Measurements from ENCODE around the gene PLEKHN1.

PLEKHN1 gene, protein sequence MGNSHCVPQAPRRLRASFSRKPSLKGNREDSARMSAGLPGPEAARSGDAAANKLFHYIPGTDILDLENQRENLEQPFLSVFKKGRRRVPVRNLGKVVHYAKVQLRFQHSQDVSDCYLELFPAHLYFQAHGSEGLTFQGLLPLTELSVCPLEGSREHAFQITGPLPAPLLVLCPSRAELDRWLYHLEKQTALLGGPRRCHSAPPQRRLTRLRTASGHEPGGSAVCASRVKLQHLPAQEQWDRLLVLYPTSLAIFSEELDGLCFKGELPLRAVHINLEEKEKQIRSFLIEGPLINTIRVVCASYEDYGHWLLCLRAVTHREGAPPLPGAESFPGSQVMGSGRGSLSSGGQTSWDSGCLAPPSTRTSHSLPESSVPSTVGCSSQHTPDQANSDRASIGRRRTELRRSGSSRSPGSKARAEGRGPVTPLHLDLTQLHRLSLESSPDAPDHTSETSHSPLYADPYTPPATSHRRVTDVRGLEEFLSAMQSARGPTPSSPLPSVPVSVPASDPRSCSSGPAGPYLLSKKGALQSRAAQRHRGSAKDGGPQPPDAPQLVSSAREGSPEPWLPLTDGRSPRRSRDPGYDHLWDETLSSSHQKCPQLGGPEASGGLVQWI

DNA sequence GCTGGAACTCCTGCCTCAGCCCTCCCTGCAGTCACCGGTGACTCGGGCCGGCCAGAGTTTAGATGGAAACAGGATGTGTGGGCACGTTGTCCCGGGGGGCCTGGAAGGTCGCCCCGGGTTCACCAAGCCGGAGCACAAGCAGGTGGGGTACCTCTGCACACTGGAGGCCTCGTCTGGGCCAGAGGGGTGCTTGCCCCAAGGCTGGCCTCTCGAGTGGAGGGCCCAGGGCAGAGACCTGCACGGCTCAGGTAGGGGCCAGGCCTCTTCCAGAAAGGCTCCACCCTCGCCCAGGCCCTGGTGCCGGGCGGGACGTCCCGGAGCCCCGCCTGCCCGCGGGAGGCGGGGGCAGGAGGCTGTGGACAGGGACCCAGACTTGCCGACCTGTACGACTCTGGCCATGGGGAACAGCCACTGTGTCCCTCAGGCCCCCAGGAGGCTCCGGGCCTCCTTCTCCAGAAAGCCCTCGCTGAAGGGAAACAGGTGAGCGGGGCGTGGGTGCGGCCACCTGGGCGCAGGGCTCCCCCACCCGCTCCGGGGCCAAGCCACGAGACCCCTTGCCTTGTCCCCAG lies at the start of gene PLEKHN1:
Gene PLEKHN1, plus strand, starts transcription at position 348 of the 569 bp plus-strand sequence. Its CDS starts 50 bp downstream, at position 398.
- DNase-seq (ENCODE audit: low read depth, low spot score) = no peak

GRCh38 chr1:917076-917459 lies 49.2 kb upstream of the PLEKHN1 start:
- no peak for DNase-seq (ENCODE audit: low read depth, low spot score)

DNA sequence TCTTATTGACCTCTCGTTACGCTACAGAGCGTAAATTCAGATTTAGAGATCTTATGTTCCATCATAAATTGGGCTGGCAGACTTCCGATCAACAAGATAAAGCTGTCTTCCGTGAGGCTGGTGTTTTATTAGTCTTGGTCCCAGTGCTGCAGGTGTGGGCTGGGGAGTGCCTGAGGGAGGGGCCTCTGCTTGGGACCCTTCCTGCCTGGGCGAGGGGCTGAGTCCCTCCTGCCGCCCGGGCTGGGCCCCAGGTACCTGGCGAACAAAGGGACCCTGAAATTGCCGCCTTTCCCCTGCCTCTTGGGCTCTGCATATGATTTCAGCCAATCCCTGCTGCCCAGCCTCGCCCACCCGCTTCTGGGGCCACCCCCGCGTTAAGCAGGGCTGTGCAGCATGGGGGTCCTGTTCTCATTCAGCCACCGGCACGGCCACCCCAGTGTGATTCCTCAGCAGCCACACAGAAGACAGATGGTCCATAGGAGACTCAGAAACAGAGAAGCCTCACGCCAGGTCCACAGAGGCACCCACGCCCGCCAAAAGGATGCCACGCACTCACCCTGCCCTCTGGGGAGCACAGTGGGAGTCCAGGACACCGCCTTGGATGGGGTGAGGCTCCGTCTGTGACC lies 48.7 kb upstream of the PLEKHN1 start:
- DNase-seq (ENCODE audit: low read depth, low spot score) = no peak

DNA sequence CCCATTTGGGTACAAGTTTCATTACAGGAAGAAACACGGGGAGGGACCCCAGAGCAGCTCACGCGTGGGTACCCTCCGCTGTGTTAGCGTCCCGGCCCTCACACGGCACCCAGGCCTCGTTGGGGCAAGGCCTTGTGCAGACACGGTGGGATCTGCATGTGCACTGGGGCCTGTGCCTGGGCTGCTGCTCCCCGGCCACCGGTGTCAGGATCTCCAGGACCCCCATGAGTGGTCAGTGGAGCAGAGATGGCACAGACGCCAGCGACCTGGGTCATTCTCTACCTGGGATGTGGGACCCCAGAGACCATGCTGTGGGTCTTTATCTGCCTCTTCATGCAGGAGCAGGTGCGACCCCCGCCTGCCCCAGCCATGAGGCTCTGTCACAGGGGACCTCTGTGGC lies 47.9 kb upstream of the PLEKHN1 start:
- DNase-seq (ENCODE audit: low read depth, low spot score) = no peak

DNA sequence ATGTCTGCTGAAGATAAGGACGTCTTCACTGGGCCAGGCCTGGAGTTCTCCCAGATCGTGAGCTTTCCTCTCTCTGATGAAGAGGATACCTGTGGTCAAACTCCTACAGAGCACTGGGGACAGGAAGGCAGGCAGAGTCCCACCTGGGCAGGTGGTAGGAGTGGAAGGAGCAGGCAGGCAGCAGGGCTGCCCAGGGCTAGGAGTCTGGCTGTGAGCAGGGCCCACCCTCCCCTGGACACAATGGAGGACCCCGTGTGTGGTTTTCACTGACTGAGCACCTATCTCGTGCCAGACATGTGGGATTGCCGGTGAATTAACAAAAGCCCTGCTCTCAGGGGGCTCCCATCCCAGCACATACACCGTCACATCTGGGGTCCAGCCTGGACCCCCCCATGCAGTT lies 47.4 kb upstream of the PLEKHN1 start:
- DNase-seq (ENCODE audit: low read depth, low spot score) = no peak

GRCh38 chr1:919271-919872 lies 46.9 kb upstream of the PLEKHN1 start:
- DNase-seq (ENCODE audit: low read depth, low spot score) = no peak

DNA sequence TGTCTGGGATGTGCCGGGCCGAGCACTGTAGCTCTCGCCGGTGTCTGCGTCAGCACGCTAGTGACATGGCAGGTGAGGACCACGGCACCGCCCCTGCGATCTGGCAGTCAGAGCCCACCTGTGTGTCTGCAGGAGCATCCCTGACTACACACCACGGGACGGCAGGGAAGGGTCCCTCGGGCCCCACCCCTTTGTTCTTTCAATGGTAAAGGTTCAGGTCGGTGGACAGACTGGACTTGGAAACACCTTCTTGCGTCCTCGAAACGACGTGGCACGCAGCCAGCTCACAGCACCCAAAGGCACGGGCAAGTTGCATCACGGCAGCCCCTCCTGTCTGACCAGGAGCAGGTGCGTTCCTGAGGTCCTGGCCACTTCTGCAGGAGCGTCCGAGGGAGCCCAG lies 46.3 kb upstream of the PLEKHN1 start:
- DNase-seq (ENCODE audit: low read depth, low spot score) = no peak

GRCh38 chr1:920521-920920 lies 45.8 kb upstream of the PLEKHN1 start:
- DNase-seq (ENCODE audit: low read depth, low spot score) = no peak

- no peak for DNase-seq (ENCODE audit: low read depth, low spot score)
These were observed 45.1 kb upstream of the PLEKHN1 start for GRCh38 chr1:921011-921837.

- DNase-seq (ENCODE audit: low read depth, low spot score) = no peak
These were observed 42.9 kb upstream of the PLEKHN1 start, which contains the start of gene SAMD11 for GRCh38 chr1:923131-923990. TSS of gene SAMD11 (plus strand) at chr1:923923. CDS start at chr1:924432, 509 bp downstream.

- DNase-seq (ENCODE audit: low read depth, low spot score) = no peak
These were observed 42.2 kb upstream of the PLEKHN1 start for GRCh38 chr1:923991-924655.

DNA sequence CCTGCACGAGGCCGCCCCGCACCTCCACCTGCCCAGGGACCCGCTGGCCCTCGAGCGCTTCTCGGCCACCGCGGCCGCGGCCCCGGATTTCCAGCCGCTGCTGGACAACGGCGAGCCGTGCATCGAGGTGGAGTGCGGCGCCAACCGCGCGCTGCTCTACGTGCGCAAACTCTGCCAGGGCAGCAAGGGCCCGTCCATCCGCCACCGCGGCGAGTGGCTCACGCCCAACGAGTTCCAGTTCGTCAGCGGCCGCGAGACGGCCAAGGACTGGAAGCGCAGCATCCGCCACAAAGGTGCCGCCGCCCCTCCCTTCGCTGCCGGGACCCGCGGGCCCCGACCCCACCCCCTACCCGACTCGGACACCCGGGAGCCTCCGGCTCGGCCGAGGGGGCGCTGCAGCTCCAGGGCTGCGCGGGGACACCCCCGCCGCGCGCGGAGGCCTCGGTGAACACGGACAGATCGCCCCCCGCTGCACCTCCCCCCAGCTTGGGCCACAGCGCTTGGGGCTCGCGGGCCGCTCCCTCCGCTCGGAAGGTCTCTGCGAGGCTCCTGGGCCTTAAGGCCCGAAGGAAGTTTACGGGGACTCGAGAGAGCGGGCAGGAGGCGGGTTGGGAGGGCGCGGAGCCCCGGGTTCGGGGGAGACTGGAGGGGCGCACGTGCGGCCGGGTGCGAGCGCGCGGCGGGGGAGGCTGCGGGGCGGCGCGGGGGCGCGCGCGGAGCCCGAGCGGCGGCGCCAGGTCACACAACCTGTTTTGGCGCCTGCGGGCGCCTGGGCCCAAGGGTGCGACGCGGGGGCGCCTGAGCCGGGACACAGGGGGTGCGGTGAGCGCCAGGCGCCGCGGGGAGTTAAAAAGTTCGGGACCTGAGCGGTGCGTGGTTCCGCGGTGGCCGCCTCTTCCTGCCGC lies 41.4 kb upstream of the PLEKHN1 start:
- DNase-seq (ENCODE audit: low read depth, low spot score) = no peak

DNA sequence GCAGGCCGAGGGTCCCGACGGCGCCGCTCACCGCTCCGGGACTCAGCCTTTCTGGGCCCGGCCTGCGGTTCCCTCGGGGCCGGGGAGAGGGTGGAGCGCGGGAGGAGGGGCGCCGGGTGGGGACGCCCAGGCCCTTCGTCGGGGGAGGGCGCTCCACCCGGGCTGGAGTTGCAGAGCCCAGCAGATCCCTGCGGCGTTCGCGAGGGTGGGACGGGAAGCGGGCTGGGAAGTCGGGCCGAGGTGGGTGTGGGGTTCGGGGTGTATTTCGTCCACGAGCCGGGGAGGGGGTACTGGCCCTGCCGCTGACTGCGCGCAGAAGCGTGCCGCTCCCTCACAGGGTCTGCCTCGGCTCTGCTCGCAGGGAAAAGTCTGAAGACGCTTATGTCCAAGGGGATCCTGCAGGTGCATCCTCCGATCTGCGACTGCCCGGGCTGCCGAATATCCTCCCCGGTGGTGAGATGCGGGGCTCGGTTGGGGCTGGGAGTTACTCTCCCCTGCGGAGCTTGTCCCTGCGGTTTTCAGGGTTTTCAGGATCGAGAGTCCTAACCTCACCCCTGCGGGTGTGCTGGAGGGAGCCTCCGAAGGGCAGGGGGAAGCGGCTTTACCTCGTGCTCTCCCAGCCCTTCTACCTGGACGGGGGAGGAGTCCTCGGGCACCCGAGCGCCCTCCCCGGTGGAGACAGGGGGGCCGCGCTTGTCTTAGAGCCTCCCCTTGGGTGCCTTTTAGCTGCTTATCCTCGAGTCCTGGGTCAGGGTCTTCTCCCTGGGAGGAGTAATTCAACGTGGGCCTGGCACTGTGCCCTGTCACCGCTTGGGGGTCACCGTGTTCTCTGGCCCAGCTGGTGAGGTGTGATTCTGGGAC lies 40.5 kb upstream of the PLEKHN1 start:
- DNase-seq (ENCODE audit: low read depth, low spot score) = no peak

DNA sequence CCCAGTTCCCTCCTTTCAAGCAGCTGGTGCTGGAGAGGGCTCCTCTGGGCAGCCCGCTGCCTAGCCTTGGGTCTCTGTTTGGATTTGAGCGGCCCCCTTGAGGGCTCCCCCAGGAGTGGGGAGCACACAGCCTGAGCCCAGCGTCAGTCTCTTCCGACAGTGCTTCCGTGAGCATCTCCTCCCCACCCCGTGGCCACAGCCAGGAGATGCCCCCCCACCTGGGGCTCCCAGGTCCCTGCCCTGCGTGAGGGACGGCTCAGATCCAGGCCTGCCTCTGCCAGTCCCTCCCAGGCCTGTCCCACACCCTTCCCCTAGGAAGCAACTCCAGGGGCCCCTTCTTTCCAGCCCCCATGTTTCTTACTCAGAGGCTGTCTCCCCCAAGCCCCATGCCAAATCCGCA lies 39.0 kb upstream of the PLEKHN1 start:
- no peak for DNase-seq (ENCODE audit: low read depth, low spot score)

DNA sequence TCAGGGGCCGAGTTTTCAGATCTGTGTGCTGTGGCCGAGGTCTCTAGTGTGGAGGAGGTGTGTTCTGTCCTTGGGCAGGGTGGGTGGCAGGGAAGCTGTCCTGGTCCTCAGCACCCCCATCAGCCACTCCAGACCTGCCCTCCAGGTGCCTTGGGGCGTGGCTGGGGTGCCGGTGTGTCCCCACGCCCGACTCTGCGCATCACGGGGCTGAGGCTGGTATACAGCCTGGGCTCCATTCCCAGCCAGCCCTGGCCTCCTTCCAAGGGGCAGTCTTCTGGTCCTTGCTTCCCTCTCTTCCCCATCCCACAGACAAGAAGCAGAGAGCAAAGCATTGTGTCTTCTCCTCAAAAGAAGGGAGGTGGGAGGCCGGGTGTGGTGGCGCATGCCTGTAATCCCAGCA lies 38.5 kb upstream of the PLEKHN1 start:
- no peak for DNase-seq (ENCODE audit: low read depth, low spot score)

GRCh38 chr1:928825-929661 lies 37.2 kb upstream of the PLEKHN1 start:
- DNase-seq (ENCODE audit: low read depth, low spot score) = no peak

All from smooth muscle cell of the brain vasculature (primary cell).